Measurements from ENCODE around the gene EQTN.

The EQTN gene

DNA sequence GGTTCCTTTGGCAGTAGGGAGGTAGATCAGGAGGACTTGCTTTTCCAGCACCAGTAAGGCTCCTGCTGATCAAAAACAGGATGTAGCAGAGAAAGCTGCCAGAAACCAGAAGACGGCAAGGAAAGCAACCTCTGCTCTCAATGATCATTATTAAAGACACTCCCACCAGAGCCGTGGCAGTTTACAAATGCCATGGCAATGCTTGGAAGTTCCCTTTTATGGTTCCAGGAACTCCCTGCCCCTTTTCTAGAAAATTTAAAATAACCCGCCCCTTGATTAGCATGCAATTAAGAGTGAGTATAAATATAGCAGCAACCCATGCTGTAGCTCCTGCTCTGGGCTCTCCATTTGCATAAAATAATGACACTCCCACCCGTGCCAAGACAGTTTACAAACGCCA is 16.1 kb downstream of the EQTN start:
- Histone ChIP-seq H3K9me3 (ENCODE audit: low read depth, low read length) (no peaks in the 10 kb centered on the region), H3K27ac (no peak overlapping the region), H3K36me3 (ENCODE audit: insufficient read depth, low read length) (no peaks in the 10 kb centered on the region), H3K9ac (ENCODE audit: insufficient read length) (no peak overlapping the region), H3K4me3 (no peak overlapping the region)
- no peak for DNase-seq (ENCODE audit: low read depth, low spot score)
- TF ChIP-seq EZH2 (IDR thresholded peaks at IDR 0.05) (no peak), POLR2AphosphoS5 (IDR thresholded peaks at IDR 0.05; ENCODE audit: borderline replicate concordance, low read depth, low read length) (no peak), FOXP2 (optimal IDR thresholded peaks at IDR 0.05; ENCODE audit: control extremely low read depth, extremely low read length, insufficient read depth) (no peak)

DNA sequence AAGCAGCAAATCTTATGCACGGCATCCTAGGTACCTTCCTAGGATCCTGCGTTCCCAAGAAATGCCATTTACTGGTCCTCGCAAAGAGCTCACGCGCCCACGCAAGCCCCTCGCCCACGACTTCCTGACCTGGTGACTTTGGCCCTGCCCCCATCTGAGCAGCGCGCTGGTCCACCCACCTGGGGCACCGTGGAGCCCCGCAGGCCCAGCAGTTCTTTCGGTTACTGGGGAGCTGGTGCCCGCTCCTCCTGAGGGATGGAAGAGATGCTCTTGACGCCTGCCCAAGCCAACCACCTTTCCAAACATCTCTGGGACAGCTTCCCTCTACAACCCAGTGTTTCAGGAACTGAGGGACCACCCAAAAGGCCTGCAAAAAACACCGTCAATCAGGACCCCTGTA is 16.7 kb downstream of the EQTN start:
- no peak for DNase-seq (ENCODE audit: low read depth, low spot score)
- Histone ChIP-seq H3K27ac (no peak overlapping the region), H3K4me3 (no peak overlapping the region), H3K9me3 (ENCODE audit: low read depth, low read length) (no peaks in the 10 kb centered on the region), H3K36me3 (ENCODE audit: insufficient read depth, low read length) (no peaks in the 10 kb centered on the region), H3K9ac (ENCODE audit: insufficient read length) (no peak overlapping the region)
- TF ChIP-seq EZH2 (IDR thresholded peaks at IDR 0.05) = no peak
- TF ChIP-seq POLR2AphosphoS5 (IDR thresholded peaks at IDR 0.05; ENCODE audit: borderline replicate concordance, low read depth, low read length) = no peak
- TF ChIP-seq FOXP2 (optimal IDR thresholded peaks at IDR 0.05; ENCODE audit: control extremely low read depth, extremely low read length, insufficient read depth) = no peak

DNA sequence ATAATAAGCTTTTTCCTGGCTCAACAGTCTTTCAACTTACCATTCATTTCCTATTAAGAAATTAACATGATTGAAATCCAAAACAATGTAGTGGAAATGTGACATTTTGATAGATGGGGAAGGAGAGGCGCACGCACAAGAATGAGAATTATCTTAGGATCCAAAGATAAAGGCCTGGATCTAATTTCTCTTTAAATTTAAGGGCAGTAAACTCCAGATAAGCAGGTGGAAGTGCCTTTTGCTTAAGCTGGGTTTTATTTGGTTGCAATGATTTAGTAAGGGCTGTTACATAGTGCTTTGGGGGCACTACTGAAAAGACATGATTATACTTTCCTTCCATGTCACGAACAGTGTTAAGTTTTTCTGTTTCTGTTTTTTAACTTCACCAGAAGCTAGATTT is 17.3 kb downstream of the EQTN start:
- Histone ChIP-seq H3K9ac (ENCODE audit: insufficient read length) (no peak overlapping the region), H3K4me3 (no peak overlapping the region), H3K9me3 (ENCODE audit: low read depth, low read length) (no peaks in the 10 kb centered on the region), H3K36me3 (ENCODE audit: insufficient read depth, low read length) (no peaks in the 10 kb centered on the region), H3K27ac (no peak overlapping the region)
- no peak for TF ChIP-seq POLR2AphosphoS5 (IDR thresholded peaks at IDR 0.05; ENCODE audit: borderline replicate concordance, low read depth, low read length)
- no peak for TF ChIP-seq FOXP2 (optimal IDR thresholded peaks at IDR 0.05; ENCODE audit: control extremely low read depth, extremely low read length, insufficient read depth)
- no peak for TF ChIP-seq EZH2 (IDR thresholded peaks at IDR 0.05)
- no peak for DNase-seq (ENCODE audit: low read depth, low spot score)

DNA sequence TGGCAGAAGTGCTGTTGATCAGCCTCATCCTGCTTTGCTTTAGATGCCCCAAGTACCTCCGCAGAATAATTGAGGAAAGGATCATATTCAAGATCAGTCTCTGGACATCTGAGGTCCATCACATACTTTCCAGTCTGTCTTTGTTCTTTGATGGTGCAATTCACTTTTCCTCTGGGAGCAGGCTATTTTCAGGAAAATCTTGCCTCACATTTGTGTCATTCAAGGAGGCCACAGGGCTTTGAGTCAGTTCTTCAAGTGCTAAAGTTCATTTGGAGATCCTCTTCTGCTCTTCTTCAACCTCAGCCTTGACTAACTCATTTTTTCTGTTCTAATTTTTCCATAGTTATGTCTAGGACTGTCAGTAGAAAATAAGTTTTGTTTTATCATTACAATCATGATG is 18.6 kb downstream of the EQTN start:
- TF ChIP-seq POLR2AphosphoS5 (IDR thresholded peaks at IDR 0.05; ENCODE audit: borderline replicate concordance, low read depth, low read length) (no peak), EZH2 (IDR thresholded peaks at IDR 0.05) (no peak), FOXP2 (optimal IDR thresholded peaks at IDR 0.05; ENCODE audit: control extremely low read depth, extremely low read length, insufficient read depth) (no peak)
- Histone ChIP-seq H3K4me3 (no peak overlapping the region), H3K9ac (ENCODE audit: insufficient read length) (no peak overlapping the region), H3K27ac (no peak overlapping the region), H3K36me3 (ENCODE audit: insufficient read depth, low read length) (no peaks in the 10 kb centered on the region), H3K9me3 (ENCODE audit: low read depth, low read length) (no peaks in the 10 kb centered on the region)
- no peak for DNase-seq (ENCODE audit: low read depth, low spot score)

DNA sequence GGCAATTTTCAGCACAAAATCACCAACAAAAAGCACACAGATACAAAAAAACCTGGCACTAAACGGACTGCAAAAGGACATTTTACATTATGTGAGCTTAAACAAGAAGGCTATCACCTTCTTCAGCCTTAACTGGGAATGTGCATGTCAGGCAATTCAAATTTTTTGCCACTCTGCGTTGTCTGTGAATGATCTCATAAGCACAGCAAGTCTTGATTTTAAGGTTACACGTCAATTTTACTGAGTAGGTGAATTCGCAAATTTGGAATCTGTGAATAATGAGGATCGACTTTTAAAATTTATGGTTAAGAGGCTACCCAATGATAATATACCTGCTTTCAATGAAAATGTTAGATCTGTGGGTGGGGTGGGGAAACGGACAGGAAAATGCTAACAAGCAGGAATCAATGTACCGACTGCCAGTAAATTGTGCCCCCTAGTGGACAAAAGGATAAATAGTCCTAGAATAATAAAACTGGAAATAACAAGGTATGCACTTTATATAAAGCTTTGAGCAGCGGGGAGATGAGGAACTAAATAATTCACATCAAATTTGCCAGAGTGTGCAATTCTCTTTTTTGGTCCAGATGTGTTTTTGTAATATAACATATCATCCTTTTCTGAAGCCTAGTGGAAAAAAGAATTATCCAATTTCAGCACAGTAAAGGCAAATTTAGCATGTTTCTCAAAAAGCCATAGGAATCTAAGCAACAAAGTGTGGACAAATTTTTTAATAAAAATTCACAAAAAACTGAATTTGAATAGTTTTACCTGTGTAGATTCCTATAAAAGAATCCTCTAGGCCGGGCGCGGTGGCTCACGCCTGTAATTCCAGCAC is 20.5 kb downstream of the EQTN start:
- Histone ChIP-seq H3K27ac (no peak overlapping the region), H3K36me3 (ENCODE audit: insufficient read depth, low read length) (no peaks in the 10 kb centered on the region), H3K9me3 (ENCODE audit: low read depth, low read length) (no peaks in the 10 kb centered on the region), H3K4me3 (no peak overlapping the region; the same call in 1 of the 2 replicates), H3K9ac (ENCODE audit: insufficient read length) (no peak overlapping the region)
- peak; percentile 53 for DNase-seq (ENCODE audit: low read depth, low spot score)
- no peak for TF ChIP-seq EZH2 (IDR thresholded peaks at IDR 0.05)
- no peak for TF ChIP-seq POLR2AphosphoS5 (IDR thresholded peaks at IDR 0.05; ENCODE audit: borderline replicate concordance, low read depth, low read length)
- no peak for TF ChIP-seq FOXP2 (optimal IDR thresholded peaks at IDR 0.05; ENCODE audit: control extremely low read depth, extremely low read length, insufficient read depth)

DNA sequence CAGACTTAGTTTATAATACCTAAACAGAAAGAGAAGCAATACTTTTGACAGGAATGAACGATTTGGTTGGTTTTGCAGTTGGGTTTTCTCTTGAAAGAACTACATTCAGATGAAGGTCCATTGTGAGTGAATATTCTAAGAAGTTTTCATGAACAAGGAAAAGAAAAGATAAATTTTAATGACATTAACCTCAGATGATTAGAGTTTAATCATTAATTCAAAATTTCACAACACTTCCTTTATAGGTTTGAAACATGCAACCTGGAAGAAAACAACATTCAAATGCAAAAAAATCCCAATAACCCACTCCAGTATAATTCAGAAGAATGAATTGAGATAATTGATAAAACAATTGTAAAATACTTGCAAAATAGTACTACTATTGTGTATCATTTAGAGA is 23.8 kb downstream of the EQTN start:
- Histone ChIP-seq H3K9ac (ENCODE audit: insufficient read length) (no peak overlapping the region), H3K9me3 (ENCODE audit: low read depth, low read length) (no peaks in the 10 kb centered on the region), H3K4me3 (no peak overlapping the region), H3K36me3 (ENCODE audit: insufficient read depth, low read length) (no peaks in the 10 kb centered on the region), H3K27ac (no peak overlapping the region)
- TF ChIP-seq EZH2 (IDR thresholded peaks at IDR 0.05) (no peak), POLR2AphosphoS5 (IDR thresholded peaks at IDR 0.05; ENCODE audit: borderline replicate concordance, low read depth, low read length) (no peak), FOXP2 (optimal IDR thresholded peaks at IDR 0.05; ENCODE audit: control extremely low read depth, extremely low read length, insufficient read depth) (no peak)
- DNase-seq (ENCODE audit: low read depth, low spot score) = no peak

DNA sequence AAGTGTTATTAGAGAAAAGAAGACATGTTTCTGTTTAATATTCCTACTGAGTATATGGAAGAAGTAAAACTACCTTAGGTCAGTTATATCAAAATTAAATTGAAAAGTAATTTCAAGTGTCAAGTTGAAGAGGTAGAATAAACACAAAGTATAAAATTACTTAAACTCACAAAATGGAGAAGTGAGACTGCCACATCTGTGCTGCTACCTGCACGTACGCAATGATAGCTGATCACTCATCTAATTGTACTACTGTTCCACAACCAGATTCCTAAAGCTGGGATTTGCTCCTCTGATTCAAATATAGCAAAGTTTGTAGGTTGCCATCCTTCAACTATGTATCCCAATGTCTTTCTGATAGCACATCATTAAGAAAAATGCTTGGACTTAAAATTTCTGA is 24.8 kb downstream of the EQTN start:
- Histone ChIP-seq H3K9me3 (ENCODE audit: low read depth, low read length) (no peaks in the 10 kb centered on the region), H3K36me3 (ENCODE audit: insufficient read depth, low read length) (no peaks in the 10 kb centered on the region), H3K4me3 (no peak overlapping the region), H3K9ac (ENCODE audit: insufficient read length) (no peak overlapping the region), H3K27ac (no peak overlapping the region)
- TF ChIP-seq FOXP2 (optimal IDR thresholded peaks at IDR 0.05; ENCODE audit: control extremely low read depth, extremely low read length, insufficient read depth) (no peak), POLR2AphosphoS5 (IDR thresholded peaks at IDR 0.05; ENCODE audit: borderline replicate concordance, low read depth, low read length) (no peak), EZH2 (IDR thresholded peaks at IDR 0.05) (no peak)
- DNase-seq (ENCODE audit: low read depth, low spot score) = no peak

DNA sequence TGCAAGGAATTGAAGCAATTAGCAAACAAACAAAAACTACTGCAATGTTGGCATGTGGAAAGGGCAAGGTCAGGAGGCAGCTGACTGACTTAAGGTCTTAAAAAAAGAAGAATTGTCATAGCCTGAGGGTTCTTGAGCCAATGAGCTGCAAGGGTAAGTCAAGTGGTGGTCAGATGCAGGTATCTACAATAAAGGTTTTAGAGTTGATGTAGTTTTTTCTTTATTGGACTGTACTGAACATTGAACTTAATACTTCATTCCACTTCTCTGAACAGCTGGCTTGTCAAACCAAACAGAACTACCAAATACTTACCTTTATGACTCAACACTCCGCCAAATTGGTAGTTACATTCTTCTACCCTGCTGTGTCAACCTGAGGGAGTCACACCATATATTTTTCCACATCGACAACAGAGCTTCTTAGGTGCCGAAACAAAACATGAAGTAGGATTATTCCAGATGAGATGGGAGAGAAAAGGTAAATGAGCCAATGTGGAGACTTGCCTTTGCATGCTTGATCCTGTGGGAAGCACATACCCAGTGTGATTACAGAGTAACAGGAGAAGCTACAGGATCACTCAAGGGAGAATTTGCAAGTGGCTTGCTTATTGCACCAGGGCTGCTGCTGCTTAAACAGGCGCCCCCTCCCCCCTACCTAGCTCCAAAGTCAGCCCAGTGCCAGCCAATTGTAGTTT is 35.3 kb downstream of the EQTN start:
- H3K27ac ChIP-seq = no peak overlapping the region
- TF ChIP-seq POLR2AphosphoS5 (IDR thresholded peaks at IDR 0.05; ENCODE audit: borderline replicate concordance, low read depth, low read length) = no peak
- TF ChIP-seq EZH2 (IDR thresholded peaks at IDR 0.05) = no peak
- TF ChIP-seq FOXP2 (optimal IDR thresholded peaks at IDR 0.05; ENCODE audit: control extremely low read depth, extremely low read length, insufficient read depth) = no peak

More for the DNA sequence above, 35.3 kb downstream of the EQTN start:
- H3K9me3 ChIP-seq (ENCODE audit: low read depth, low read length) = no peaks in the 10 kb centered on the region
- no peak overlapping the region for H3K9ac ChIP-seq (ENCODE audit: insufficient read length)
- H3K4me3 ChIP-seq = no peak overlapping the region
- DNase-seq (ENCODE audit: low read depth, low spot score) = no peak
- no peaks in the 10 kb centered on the region for H3K36me3 ChIP-seq (ENCODE audit: insufficient read depth, low read length)

Data from SK-N-MC (cell line).